GM12878 (cell line): ENCODE data around the gene LRRC61.

Experiments
- CBX3 ChIP-seq: fragments of 200-600 bp; sonication (generic); IDR thresholded peaks from 2 replicates; pipeline ENCODE4 v1.6.1; 2016; ENCODE audit warnings: low read depth, borderline replicate concordance
- CREB1 ChIP-seq: IDR thresholded peaks from 2 replicates; pipeline ENCODE4 v1.6.1; 2012; ENCODE audit warnings: low read depth, mild to moderate bottlenecking, inconsistent platforms
- EP300 ChIP-seq, 2 experiments: fragments of 150-350 bp in 1 of 2; IDR thresholded peaks; 2 replicates each; pipeline ENCODE4 v1.6.1; 2011 to 2012; ENCODE audit warnings: low read depth in 2 of 2, low read length in 2 of 2, borderline replicate concordance in 1 of 2, improper control_type of control experiment in 1 of 2, inconsistent platforms in 1 of 2; ENCODE audit not compliant: control insufficient read depth in 1 of 2
- ETV6 ChIP-seq, 2 experiments: fragments of 450-650 bp in 1 of 2; IDR thresholded peaks in 1 of 2; conservative IDR thresholded peaks in 1 of 2; 2 replicates each; pipeline ENCODE4 v1.6.1; 2014; ENCODE audit warnings: antibody characterized with exemption in 1 of 2, borderline replicate concordance in 1 of 2, low read depth in 1 of 2, mild to moderate bottlenecking in 1 of 2, moderate library complexity in 1 of 2
- GATAD2B ChIP-seq: fragments of 450-650 bp; conservative IDR thresholded peaks from 2 replicates; pipeline ENCODE4 v1.6.1; 2017; ENCODE audit warnings: low read depth, mild to moderate bottlenecking, moderate library complexity
- JUND ChIP-seq: IDR thresholded peaks from 2 replicates; pipeline ENCODE4 v1.6.1; 2012; ENCODE audit warnings: low read depth, mild to moderate bottlenecking, low read length, improper control_type of control experiment, moderate library complexity
- MYB ChIP-seq: fragments of 150-350 bp; IDR thresholded peaks from 2 replicates; pipeline ENCODE4 v1.6.1; 2014; ENCODE audit warnings: mild to moderate bottlenecking, low read depth, low read length, borderline replicate concordance
- POLR2A ChIP-seq: IDR thresholded peaks from 2 replicates; pipeline ENCODE4 v1.6.1; 2011; ENCODE audit warnings: low read depth, mild to moderate bottlenecking, low read length
- POLR2AphosphoS2 ChIP-seq: IDR thresholded peaks from 2 replicates; pipeline ENCODE4 v1.6.1; 2011; ENCODE audit warnings: low read depth, mild to moderate bottlenecking, low read length, improper control_type of control experiment, moderate library complexity
- TF ChIP-seq, protein P1 (sequence below), 3 experiments: IDR thresholded peaks in 2 of 3; conservative IDR thresholded peaks in 1 of 3; 2 replicates each; pipeline ENCODE4 v1.5.1; 2011; ENCODE audit warnings: low read depth in 3 of 3, low read length in 3 of 3, mild to moderate bottlenecking in 3 of 3, control low read depth in 2 of 3, moderate library complexity in 2 of 3, inconsistent platforms in 1 of 3, mixed read lengths in 1 of 3; ENCODE audit not compliant: control insufficient read depth in 2 of 3, insufficient read depth in 1 of 3; ENCODE audit errors: extremely low read depth in 1 of 3
- TF ChIP-seq, protein P2 (sequence below): IDR thresholded peaks from 2 replicates; pipeline ENCODE4 v1.6.1; 2012; ENCODE audit warnings: mild to moderate bottlenecking, low read depth, low read length
- TF ChIP-seq, protein P3 (sequence below): fragments of 450-650 bp; formaldehyde crosslinking; IDR thresholded peaks from 2 replicates; pipeline ENCODE4 v1.5.0; 2022; ENCODE audit warnings: mild to moderate bottlenecking, missing genetic modification characterization
- TF ChIP-seq, protein P4 (sequence below): fragments of 450-650 bp; IDR thresholded peaks from 2 replicates; pipeline ENCODE4 v1.6.1; 2014; ENCODE audit warnings: mild to moderate bottlenecking

DNA sequence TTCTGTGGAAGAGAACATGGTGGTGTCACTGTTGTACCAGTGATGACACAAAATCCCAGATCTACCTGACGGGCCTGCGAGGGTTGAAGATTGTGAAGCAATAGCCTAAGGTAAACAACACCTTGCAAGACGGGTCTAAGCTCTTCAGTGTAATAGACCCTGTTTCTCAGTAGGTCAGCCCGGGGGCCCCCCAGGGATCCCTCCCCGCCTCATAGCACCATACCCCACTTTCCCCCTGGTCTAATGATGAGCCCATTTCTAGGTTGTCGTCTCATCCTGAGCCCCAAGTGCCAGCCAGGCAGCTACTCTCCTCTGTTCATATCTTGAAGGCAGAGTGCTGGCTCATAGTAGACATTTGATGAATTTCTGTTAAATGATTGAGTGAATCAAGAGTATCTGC is 2.7 kb downstream of the LRRC61 start:
- TF ChIP-seq MYB, result no peak
- TF ChIP-seq CBX3, result no peak
- TF ChIP-seq, protein P1, sequence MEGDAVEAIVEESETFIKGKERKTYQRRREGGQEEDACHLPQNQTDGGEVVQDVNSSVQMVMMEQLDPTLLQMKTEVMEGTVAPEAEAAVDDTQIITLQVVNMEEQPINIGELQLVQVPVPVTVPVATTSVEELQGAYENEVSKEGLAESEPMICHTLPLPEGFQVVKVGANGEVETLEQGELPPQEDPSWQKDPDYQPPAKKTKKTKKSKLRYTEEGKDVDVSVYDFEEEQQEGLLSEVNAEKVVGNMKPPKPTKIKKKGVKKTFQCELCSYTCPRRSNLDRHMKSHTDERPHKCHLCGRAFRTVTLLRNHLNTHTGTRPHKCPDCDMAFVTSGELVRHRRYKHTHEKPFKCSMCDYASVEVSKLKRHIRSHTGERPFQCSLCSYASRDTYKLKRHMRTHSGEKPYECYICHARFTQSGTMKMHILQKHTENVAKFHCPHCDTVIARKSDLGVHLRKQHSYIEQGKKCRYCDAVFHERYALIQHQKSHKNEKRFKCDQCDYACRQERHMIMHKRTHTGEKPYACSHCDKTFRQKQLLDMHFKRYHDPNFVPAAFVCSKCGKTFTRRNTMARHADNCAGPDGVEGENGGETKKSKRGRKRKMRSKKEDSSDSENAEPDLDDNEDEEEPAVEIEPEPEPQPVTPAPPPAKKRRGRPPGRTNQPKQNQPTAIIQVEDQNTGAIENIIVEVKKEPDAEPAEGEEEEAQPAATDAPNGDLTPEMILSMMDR (IDR thresholded peaks at IDR 0.05 in 2 of 3, conservative IDR thresholded peaks at IDR 0.05 in 1 of 3; ENCODE audit: control insufficient read depth in 2 of 3, extremely low read depth in 1 of 3, insufficient read depth in 1 of 3, low read depth in 3 of 3, low read length in 3 of 3), result no peak
- no peak for TF ChIP-seq JUND
- no peak for TF ChIP-seq POLR2AphosphoS2
- TF ChIP-seq, protein P2, sequence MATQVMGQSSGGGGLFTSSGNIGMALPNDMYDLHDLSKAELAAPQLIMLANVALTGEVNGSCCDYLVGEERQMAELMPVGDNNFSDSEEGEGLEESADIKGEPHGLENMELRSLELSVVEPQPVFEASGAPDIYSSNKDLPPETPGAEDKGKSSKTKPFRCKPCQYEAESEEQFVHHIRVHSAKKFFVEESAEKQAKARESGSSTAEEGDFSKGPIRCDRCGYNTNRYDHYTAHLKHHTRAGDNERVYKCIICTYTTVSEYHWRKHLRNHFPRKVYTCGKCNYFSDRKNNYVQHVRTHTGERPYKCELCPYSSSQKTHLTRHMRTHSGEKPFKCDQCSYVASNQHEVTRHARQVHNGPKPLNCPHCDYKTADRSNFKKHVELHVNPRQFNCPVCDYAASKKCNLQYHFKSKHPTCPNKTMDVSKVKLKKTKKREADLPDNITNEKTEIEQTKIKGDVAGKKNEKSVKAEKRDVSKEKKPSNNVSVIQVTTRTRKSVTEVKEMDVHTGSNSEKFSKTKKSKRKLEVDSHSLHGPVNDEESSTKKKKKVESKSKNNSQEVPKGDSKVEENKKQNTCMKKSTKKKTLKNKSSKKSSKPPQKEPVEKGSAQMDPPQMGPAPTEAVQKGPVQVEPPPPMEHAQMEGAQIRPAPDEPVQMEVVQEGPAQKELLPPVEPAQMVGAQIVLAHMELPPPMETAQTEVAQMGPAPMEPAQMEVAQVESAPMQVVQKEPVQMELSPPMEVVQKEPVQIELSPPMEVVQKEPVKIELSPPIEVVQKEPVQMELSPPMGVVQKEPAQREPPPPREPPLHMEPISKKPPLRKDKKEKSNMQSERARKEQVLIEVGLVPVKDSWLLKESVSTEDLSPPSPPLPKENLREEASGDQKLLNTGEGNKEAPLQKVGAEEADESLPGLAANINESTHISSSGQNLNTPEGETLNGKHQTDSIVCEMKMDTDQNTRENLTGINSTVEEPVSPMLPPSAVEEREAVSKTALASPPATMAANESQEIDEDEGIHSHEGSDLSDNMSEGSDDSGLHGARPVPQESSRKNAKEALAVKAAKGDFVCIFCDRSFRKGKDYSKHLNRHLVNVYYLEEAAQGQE, result no peak
- TF ChIP-seq EP300 (IDR thresholded peaks at IDR 0.05; ENCODE audit: borderline replicate concordance in 1 of 2, control insufficient read depth in 1 of 2, low read depth in 2 of 2, low read length in 2 of 2), result no peak
- TF ChIP-seq ETV6 (conservative IDR thresholded peaks at IDR 0.05 in 1 of 2, IDR thresholded peaks at IDR 0.05 in 1 of 2; ENCODE audit: borderline replicate concordance in 1 of 2, low read depth in 1 of 2), result no peak
- TF ChIP-seq POLR2A, result no peak
- TF ChIP-seq, protein P3, sequence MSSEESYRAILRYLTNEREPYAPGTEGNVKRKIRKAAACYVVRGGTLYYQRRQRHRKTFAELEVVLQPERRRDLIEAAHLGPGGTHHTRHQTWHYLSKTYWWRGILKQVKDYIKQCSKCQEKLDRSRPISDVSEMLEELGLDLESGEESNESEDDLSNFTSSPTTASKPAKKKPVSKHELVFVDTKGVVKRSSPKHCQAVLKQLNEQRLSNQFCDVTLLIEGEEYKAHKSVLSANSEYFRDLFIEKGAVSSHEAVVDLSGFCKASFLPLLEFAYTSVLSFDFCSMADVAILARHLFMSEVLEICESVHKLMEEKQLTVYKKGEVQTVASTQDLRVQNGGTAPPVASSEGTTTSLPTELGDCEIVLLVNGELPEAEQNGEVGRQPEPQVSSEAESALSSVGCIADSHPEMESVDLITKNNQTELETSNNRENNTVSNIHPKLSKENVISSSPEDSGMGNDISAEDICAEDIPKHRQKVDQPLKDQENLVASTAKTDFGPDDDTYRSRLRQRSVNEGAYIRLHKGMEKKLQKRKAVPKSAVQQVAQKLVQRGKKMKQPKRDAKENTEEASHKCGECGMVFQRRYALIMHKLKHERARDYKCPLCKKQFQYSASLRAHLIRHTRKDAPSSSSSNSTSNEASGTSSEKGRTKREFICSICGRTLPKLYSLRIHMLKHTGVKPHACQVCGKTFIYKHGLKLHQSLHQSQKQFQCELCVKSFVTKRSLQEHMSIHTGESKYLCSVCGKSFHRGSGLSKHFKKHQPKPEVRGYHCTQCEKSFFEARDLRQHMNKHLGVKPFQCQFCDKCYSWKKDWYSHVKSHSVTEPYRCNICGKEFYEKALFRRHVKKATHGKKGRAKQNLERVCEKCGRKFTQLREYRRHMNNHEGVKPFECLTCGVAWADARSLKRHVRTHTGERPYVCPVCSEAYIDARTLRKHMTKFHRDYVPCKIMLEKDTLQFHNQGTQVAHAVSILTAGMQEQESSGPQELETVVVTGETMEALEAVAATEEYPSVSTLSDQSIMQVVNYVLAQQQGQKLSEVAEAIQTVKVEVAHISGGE (CRISPR knock-in tag), result no peak
- TF ChIP-seq CREB1, result no peak
- no peak for TF ChIP-seq GATAD2B
- TF ChIP-seq, protein P4, sequence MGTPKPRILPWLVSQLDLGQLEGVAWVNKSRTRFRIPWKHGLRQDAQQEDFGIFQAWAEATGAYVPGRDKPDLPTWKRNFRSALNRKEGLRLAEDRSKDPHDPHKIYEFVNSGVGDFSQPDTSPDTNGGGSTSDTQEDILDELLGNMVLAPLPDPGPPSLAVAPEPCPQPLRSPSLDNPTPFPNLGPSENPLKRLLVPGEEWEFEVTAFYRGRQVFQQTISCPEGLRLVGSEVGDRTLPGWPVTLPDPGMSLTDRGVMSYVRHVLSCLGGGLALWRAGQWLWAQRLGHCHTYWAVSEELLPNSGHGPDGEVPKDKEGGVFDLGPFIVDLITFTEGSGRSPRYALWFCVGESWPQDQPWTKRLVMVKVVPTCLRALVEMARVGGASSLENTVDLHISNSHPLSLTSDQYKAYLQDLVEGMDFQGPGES, result no peak
